ENCODE results near the gene CCDC120. TPM values are rescaled to one million over a fixed set of nuclear protein-coding genes. Genes with fewer than 3 reads are reported as not detected.

CCDC120 gene
- total RNA-seq, 2 donors from 2014 or later: 15.0 to 15.7 TPM

DNA sequence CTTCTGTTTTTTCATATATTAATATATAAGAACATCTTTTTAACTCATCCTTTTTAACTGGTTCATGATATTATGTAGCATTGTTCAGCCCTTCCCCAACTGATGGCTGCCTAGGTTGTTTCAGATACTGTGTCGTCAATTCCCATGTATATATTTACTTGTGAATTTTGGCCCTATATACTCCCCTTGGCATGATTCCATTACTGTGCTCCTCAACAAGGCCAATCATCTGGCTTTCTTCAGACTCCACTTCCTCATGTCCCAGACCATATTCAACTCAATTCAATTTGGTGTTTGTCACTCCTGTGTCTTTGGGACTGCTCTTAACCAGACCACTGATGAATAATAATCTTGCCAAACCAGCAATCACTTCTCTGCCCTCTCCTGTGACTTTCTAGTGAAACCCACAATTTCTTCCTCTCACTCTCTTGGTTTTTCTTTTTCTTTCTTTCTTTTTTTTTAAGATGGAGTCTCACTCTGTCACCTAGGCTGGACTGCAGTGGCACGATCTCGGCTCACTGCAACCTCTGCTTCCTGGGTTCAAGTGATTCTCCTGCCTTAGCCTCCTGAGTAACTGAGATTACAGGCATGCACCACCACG lies 23.6 kb downstream of the CCDC120 start:
- DNase-seq (no peak), ATAC-seq (no peak)
- intact Hi-C loops (cut with DNase I, micrococcal nuclease): no loop called here

DNA sequence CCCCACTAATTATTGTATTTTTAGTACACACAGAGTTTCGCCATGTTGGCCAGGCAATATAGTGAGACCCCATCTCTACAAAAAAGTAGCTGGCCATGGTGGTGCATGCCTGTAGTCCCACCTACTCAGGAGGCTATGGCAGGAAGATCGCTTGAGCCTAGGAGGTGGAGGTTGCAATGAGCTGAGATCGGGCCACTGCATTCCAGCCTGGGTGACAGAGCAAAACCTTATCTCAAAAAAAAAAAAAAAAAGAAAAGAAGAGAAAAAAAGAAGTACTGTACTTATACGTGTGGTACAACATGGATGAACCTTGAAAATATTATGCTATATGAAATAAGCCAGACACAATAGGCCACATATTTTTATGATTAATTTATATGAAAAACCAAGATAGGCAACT lies 30.8 kb downstream of the CCDC120 start:
- no peak for ATAC-seq
- intact Hi-C loops (cut with DNase I, micrococcal nuclease): no loop called here

DNA sequence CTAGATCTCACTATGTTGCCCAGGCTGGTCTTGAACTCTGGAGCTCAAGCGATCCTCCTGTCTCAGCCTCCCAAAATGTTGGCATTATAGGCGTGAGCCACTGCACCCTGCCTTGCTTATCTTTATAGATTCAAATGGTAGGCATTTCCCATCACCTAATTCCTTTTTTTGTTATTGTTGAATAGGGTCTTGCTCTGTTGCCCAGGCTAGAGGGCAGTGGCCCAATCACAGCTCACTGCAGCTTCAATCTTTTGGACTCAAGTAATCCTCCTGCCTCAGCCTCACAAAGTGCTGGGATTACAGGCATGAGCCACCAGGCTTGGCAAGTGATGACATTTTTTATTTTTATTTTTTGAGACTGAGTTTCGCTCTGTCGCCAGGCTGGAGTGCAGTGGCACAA lies 37.6 kb downstream of the CCDC120 start:
- DNase-seq (no peak), ATAC-seq (no peak)
- intact Hi-C loops (cut with DNase I, micrococcal nuclease): no loop called here

More for the DNA sequence above, 30.8 kb downstream of the CCDC120 start:
- no peak for DNase-seq

DNA sequence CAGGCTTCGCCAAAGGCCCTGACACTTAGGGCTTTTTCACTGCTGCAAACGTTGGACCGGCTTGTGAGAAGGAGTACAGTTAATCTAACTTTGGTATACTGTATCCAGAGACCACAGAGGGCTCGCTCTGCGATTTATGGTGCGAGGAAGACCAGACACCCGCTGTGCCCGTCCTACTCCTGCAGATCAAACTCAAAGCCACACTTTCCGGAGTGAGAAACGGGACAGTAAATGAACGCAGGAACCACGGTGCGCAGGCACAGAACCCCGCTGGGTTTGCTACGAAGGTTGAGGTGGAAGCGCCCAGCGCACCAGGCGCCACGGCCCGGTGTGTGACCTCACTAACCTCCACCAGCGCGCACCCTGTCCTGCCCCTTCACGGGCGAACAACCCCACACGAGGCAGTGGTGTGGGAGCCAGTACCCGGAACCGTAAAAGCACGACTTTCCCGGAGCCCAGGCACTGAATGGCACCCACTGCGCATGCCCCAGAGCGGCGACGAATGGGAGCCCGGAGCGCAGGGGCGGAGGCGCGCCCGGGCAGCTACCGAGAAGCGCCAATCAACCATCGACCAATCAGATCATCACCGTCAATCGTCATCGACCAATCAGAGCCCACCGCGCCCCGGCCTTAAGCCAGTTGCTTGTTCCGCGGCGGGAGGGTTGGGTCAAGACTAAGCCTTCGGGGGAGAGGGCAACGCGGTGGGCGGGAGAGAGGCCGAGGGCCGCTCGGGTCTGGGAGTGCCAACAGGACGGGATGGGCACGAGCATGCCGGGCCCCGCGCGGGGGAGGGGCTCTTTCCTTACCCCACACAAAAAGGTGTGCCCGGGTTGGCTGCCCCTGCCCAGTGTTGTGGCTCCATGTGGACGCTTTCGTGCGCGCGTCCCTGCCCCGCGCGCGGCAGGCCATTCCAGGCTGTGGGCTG lies 42.2 kb downstream of the CCDC120 start:
- ATAC-seq (peak; percentile 93), DNase-seq (peak; percentile 90 to 91)
- intact Hi-C loops (cut with DNase I, micrococcal nuclease): no loop called here

DNA sequence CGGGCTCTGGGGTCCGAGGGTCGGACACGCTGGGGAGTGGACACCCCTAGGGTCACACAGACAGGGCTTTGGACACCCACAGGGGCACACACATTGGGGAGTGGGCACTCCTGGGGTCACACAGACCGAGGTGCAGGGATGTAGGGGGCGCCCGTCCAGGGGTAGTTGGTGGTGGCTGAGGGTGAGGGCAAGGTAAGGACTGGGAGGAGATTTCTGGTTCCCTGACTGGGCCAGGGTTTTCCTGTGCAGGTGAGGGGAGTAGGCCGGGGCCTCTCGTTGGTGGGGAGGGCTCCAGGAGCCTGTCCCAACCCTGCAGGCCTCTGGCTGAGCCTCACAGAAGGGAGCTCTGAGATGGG lies 42.8 kb downstream of the CCDC120 start:
- intact Hi-C loops (cut with DNase I, micrococcal nuclease): no loop called here
- DNase-seq (peak in 1 of 2 donors; percentile 23), ATAC-seq (no peak)

DNA sequence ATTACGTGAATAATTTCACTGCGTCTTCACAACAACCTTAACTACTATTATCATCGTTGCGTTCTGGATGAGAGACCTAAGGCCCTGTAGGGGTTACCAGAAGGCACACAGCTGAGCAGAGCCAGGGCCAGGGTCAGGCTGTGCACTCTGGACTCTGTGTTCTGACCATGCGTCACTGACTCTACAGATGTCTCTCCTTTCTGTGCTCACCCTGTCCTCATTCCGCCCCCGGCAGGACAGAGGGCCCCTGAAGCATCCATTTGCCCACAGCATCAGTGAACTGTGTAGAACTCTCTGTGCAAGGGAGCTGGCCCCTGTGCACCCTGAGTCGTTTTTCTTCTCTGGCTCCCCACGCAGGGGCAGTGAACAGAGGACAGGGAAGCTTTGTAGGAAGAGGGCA lies 43.4 kb downstream of the CCDC120 start:
- intact Hi-C loops (cut with DNase I, micrococcal nuclease): no loop called here
- DNase-seq (no peak), ATAC-seq (no peak)

DNA sequence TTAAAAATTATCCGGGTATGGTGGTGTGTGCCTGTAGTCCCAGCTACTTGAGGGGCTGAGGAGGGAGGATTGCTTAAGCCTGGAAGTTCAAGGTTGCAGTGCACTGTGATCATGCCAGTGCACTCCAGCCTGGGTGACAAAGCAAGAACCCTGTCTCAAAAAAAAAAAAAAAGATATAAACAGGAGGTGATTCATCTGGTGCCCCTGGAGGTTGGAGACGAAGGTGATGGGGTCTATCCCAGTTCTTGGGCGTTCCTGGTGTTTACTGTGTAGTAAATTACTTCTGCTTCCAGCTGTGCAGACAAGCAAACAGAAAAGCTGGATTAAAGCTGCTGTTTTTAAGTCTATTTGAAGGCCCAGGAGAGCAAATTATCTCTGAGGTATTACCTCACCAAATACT lies 44.8 kb downstream of the CCDC120 start:
- ATAC-seq (no peak), DNase-seq (no peak)
- intact Hi-C loops (cut with DNase I, micrococcal nuclease): no loop called here

DNA sequence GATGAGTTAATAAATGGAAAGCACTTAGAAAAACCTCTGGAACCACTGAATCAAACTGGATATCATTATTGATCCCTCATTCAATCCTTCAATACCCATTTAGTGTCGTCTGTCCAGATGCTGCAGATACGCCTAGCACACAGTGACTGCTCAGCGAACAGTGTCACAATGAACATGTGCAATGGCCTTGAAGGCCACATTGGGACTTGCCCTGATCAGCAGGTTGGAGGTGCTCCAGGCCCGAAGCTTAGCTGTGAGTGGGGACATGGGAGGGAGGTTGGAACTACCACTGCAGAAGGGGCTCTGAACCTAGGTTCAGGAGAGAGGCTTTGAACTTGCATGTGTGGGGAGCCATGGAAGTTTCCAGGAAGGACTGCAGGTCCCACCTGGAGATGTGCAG lies 47.5 kb downstream of the CCDC120 start:
- intact Hi-C loops (cut with DNase I, micrococcal nuclease): no loop called here
- no peak for ATAC-seq
- DNase-seq: no peak

DNA sequence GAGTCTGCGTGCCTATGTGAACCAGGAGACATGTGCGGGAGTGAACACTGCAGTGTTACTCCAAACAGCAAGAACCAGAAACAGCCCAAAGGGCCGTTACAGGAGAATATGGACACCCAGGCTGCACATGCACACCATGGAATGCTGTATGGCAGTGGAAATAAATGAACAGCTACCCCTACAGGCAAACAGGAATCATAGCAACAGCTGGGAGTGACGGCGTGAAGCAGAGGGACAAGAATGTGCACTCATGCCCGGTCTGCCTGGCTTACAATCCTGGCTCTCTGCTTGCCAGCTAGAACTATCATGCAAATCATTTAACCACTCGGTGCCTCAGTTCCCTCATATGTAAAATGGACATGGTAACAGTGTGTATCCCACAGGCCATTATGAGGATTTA lies 48.1 kb downstream of the CCDC120 start:
- ATAC-seq: peak; percentile 83
- no peak for DNase-seq
- intact Hi-C loops (cut with DNase I, micrococcal nuclease): no loop called here

DNA sequence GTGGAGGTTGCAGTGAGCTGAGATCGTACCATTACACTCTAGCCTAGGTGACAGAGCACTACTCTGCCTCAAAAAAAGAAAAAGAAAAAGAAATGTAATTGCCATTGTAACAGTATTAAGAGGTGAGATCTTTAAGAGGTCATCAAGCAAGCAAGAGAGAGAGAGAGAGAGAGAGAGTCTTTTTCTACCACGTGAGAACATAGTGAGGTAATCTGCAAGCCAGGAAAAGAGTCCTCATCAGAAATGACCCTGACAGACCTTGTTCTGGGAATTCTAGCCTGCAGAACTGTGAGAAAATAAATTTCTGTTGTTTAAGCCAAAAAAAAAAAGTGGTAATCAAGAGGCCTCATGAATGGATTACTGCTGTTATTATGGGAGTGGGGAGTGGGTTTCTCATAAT lies 49.8 kb downstream of the CCDC120 start:
- no peak for DNase-seq
- intact Hi-C loops (cut with DNase I, micrococcal nuclease): no loop called here

DNA sequence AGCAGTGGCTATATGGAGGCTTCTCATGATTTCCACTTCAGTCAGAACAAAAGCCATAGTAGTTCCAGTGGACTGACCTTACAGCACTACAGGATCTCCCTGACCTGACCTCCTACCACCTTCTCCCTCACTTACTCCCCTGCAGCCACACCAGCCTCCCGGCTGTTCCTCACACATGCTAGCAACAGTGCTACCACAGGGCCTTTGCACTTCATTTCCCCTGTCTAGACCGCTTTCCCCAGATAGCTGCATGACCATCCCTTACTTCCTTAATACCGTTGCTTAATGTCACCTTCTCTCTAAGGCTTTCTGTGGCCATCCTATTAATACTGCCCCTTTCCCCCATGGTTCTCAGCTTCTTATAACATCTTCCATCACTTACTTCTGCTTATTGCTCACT lies 51.6 kb downstream of the CCDC120 start:
- ATAC-seq (no peak), DNase-seq (no peak)
- intact Hi-C loops (cut with DNase I, micrococcal nuclease): no loop called here

More for the DNA sequence above, 49.8 kb downstream of the CCDC120 start:
- no peak for ATAC-seq

DNA sequence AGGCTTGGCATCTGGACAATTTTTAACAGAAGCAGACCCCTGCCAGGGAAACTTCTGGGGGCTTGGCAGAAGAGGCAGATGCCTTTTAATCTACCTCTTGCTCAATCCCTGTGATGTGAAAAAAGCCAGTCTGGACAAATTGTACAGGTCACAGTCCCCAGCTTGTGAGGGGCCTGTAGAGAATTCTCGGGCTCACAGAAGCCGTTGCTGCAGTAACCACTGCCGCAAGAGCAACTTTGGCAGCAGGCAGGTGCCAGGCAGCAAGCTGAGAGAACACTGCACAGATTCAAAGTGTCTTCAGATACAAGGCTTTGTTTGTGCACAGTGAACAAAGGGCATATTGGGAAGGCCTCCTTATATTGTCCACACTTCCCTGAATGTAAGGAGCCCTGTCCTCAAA lies 53.0 kb downstream of the CCDC120 start:
- DNase-seq (no peak), ATAC-seq (no peak)
- intact Hi-C loops (cut with DNase I, micrococcal nuclease): no loop called here

DNA sequence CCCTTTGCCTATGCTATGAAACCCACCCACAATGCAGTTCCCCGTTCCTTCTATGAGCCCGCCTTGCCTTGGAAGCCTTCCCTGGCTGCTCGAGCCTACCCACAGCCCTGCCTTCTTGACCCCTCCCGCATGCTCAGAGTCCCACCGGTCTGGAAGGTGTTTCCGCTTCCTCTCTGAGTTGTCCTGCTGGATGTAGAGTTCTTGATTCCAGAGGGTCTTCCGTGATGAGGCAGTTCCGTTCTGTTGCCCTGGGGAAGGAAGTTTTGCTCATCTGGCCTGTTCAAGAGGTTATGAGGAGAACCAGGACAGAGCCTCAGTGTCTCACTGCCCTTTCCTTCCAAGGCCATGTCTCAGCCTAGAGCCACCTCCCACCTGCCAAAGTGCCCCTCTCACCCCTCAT lies 57.3 kb downstream of the CCDC120 start:
- DNase-seq (no peak), ATAC-seq (no peak)
- intact Hi-C loops (cut with DNase I, micrococcal nuclease): no loop called here

DNA sequence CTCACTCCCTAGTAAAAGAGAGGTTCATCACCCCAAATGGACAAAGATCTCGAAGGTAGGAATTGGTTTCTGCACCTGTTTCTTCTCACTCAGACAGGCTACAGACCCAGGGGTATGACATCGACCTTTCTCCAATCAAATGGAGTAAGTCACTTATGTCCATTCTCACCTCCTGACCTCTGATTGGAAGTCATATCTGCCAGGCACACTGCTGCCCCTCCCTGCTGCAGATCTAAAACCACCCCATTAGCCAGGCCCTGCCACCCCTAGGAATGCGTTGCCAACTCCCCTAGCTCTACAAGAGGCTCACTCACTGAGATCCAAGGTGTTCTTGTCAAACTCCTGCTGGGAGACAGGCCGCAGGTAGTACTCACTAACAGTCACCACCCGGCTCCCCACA lies 57.9 kb downstream of the CCDC120 start:
- ATAC-seq: no peak
- no peak for DNase-seq
- intact Hi-C loops (cut with DNase I, micrococcal nuclease): no loop called here

DNA sequence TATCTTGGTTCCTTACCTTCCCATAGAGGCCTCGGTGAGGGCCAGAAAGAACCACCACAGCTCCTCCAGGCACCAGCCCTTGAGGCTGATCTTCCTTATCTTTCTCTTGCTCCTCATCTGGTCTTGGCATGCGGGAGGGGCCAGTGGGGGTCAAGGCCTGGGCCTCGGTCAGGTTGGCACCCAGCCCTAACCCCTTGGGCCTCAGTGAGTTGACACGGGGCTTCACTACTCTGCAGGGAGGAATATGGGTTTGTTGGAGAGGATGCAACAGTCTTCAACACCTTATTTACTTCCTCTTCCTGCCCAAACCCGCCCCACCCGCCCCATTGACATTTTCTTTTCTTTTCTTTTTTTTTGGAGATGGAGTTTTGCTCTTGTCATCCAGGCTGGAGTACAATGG lies 58.8 kb downstream of the CCDC120 start:
- ATAC-seq: no peak
- DNase-seq: no peak
- intact Hi-C loops (cut with DNase I, micrococcal nuclease): no loop called here

Other genes starting within 250 kb of the CCDC120 start
- not detected for gene ERAS, start 232.5 kb upstream of the CCDC120 start, total RNA-seq
- gene PCSK1N, start 223.4 kb upstream of the CCDC120 start, total RNA-seq: 10 to 100 TPM in 1 of 2 donors, 1 to 10 TPM in 1; 8.8 to 21.4 TPM
- gene TIMM17B, start 161.2 kb upstream of the CCDC120 start, total RNA-seq: 10 to 100 TPM; 44.6 to 46.7 TPM
- 10 to 100 TPM; 68.8 to 70.5 TPM for gene PQBP1, start 161.1 kb upstream of the CCDC120 start, total RNA-seq
- gene SLC35A2, start 147.4 kb upstream of the CCDC120 start, total RNA-seq: 10 to 100 TPM; 50.0 to 60.6 TPM
- gene PIM2, start 140.0 kb upstream of the CCDC120 start, total RNA-seq: 10 to 100 TPM; 11.6 to 20.4 TPM
- 10 to 100 TPM; 37.2 to 44.2 TPM for gene OTUD5, start 101.4 kb upstream of the CCDC120 start, total RNA-seq
- gene KCND1, start 87.2 kb upstream of the CCDC120 start, total RNA-seq: under 1 TPM; 0.61 to 0.76 TPM
- 10 to 100 TPM; 37.1 to 45.0 TPM for gene GRIPAP1, start 56.7 kb upstream of the CCDC120 start, total RNA-seq
- gene TFE3, start 15.6 kb upstream of the CCDC120 start, total RNA-seq: 10 to 100 TPM; 23.2 to 26.6 TPM
- gene PRAF2, start 15.0 kb downstream of the CCDC120 start, total RNA-seq: 1 to 10 TPM; 4.2 to 5.9 TPM
- gene WDR45, start 20.9 kb downstream of the CCDC120 start, total RNA-seq: 10 to 100 TPM; 39.7 to 57.7 TPM
- gene GPKOW, start 64.7 kb downstream of the CCDC120 start, total RNA-seq: 10 to 100 TPM; 21.7 to 23.8 TPM
- 10 to 100 TPM; 13.9 to 15.7 TPM for gene MAGIX, start 103.8 kb downstream of the CCDC120 start, total RNA-seq
- 100 to 1,000 TPM; 140 to 142 TPM for gene PLP2, start 112.9 kb downstream of the CCDC120 start, total RNA-seq
- gene PRICKLE3, start 127.4 kb downstream of the CCDC120 start, total RNA-seq: 10 to 100 TPM; 11.5 to 15.1 TPM
- gene SYP, start 141.2 kb downstream of the CCDC120 start, total RNA-seq: 1 to 10 TPM; 4.6 to 6.9 TPM
- gene CACNA1F, start 174.3 kb downstream of the CCDC120 start, total RNA-seq: 1 to 10 TPM in 1 of 2 donors, under 1 TPM in 1; 0.70 to 2.0 TPM
- gene CCDC22, start 176.5 kb downstream of the CCDC120 start, total RNA-seq: 10 to 100 TPM; 14.3 to 16.9 TPM
- gene FOXP3, start 205.7 kb downstream of the CCDC120 start, total RNA-seq: under 1 TPM in 1 of 2 donors, not detected in 1; 0.14 TPM
- gene PPP1R3F, start 210.8 kb downstream of the CCDC120 start, total RNA-seq: 1 to 10 TPM; 1.9 to 2.5 TPM
- not detected for gene GAGE10, start 244.6 kb downstream of the CCDC120 start, total RNA-seq